ENCODE results near the gene PLCD1. TPM values are rescaled to one million over a fixed set of nuclear protein-coding genes. Genes with fewer than 3 reads are reported as not detected.

The PLCD1 gene
- total RNA-seq, 1 donor from 2014 or later, result 30.1 TPM

GRCh38 chr3:37985637-37986320 is 43.7 kb downstream of the PLCD1 start:
- H3K9me3 ChIP-seq, result no peaks in the 10 kb centered on the region
- peak; percentile 34 to 48 for ATAC-seq
- H3K36me3 ChIP-seq, result peaks cover 26% of the 10 kb centered on the region
- peaks cover 19% of the 10 kb centered on the region for H3K4me1 ChIP-seq
- no peak for TF ChIP-seq CTCF (IDR thresholded peaks at IDR 0.05)
- H3K27ac ChIP-seq, result no peak overlapping the region
- intact Hi-C loops (cut with DNase I), result no loop called here
- H3K27me3 ChIP-seq (ENCODE audit: low read depth), result no peaks in the 10 kb centered on the region
- H3K4me3 ChIP-seq, result no peak overlapping the region
- DNase-seq, result peak; percentile 53

DNA sequence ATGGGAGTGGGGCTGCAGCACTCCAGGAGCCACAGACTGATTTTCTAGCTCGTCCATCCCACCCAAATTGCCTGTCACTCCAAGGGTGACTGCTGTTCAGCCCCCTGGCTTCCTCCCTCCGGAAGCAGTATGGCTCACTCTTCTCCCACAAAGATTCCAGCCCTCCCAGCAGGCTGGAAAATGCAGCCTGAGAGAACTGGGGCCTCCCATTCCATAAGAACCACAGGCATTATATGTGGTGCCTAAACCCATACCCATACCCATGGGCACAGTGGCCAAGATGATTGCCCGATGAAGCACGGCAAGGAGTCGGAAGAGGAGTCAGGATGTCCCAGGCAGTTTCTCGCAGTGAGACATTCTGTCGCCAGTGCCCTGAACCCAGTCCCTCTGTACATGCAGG is 44.8 kb downstream of the PLCD1 start:
- Histone ChIP-seq H3K36me3 (peaks cover 34% of the 10 kb centered on the region), H3K27me3 (ENCODE audit: low read depth) (no peaks in the 10 kb centered on the region), H3K4me1 (peaks cover 19% of the 10 kb centered on the region), H3K9me3 (no peaks in the 10 kb centered on the region), H3K4me3 (no peak overlapping the region), H3K27ac (no peak overlapping the region)
- intact Hi-C loops (cut with DNase I), result no loop called here
- no peak for TF ChIP-seq CTCF (IDR thresholded peaks at IDR 0.05)
- ATAC-seq (no peak), DNase-seq (no peak)

- DNase-seq, result no peak
- Histone ChIP-seq H3K27me3 (ENCODE audit: low read depth) (no peaks in the 10 kb centered on the region), H3K4me3 (no peak overlapping the region), H3K36me3 (peaks cover 34% of the 10 kb centered on the region), H3K4me1 (peaks cover 19% of the 10 kb centered on the region), H3K27ac (no peak overlapping the region), H3K9me3 (no peaks in the 10 kb centered on the region)
- TF ChIP-seq CTCF (IDR thresholded peaks at IDR 0.05), result no peak
- no peak for ATAC-seq
- intact Hi-C loops (cut with DNase I), result no loop called here
These were observed 45.4 kb downstream of the PLCD1 start for GRCh38 chr3:37984051-37984450.

DNA sequence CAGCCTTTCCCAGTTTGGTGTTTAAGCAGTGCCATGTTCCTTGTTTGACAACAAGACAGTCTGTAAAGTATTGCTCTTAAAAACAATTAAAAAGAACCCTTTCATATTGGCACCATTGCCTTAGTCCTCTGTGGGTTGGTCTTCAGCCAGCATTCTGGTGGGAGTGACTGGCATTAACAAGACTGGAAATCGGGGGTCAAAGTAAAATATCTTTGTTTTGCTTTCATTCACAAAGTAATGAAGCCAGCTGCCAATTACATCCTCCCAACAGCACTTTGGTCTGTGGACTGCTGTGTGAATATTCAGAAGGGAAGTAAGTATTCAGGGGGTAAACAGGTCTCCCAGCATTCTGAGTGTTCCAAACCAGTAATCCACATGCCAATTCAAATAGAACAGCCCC is 47.1 kb downstream of the PLCD1 start:
- no peak for ATAC-seq
- peaks cover 34% of the 10 kb centered on the region for H3K36me3 ChIP-seq
- no peak for TF ChIP-seq CTCF (IDR thresholded peaks at IDR 0.05)

DNA sequence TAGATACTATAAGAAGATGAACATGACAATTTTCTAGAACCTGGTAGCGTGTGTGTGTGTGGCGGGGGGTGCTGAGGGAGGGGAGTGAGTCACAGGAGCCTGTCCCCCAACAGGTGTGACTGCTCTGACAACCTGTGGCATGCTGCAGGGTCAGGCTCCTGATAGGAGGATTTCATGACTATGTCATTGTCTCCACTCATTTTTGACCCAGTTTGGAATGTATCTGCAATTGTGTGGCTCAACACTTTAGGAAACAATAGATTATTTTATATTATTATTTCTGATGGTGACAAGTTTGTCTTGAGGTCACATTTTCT is 48.1 kb downstream of the PLCD1 start:
- no peak for TF ChIP-seq CTCF (IDR thresholded peaks at IDR 0.05)
- no peak for DNase-seq
- intact Hi-C loops (cut with DNase I), result no loop called here
- peaks cover 43% of the 10 kb centered on the region for H3K36me3 ChIP-seq
- H3K27ac ChIP-seq, result no peak overlapping the region
- ATAC-seq, result no peak
- H3K27me3 ChIP-seq (ENCODE audit: low read depth), result no peaks in the 10 kb centered on the region
- H3K4me1 ChIP-seq, result peaks cover 5% of the 10 kb centered on the region
- no peaks in the 10 kb centered on the region for H3K9me3 ChIP-seq
- H3K4me3 ChIP-seq, result no peak overlapping the region

More for the DNA sequence above, 47.1 kb downstream of the PLCD1 start:
- intact Hi-C loops (cut with DNase I), result no loop called here
- H3K27me3 ChIP-seq (ENCODE audit: low read depth), result no peaks in the 10 kb centered on the region
- H3K27ac ChIP-seq, result no peak overlapping the region
- H3K9me3 ChIP-seq, result no peaks in the 10 kb centered on the region
- H3K4me1 ChIP-seq, result peaks cover 15% of the 10 kb centered on the region
- DNase-seq, result no peak
- no peak overlapping the region for H3K4me3 ChIP-seq

Measured in lower lobe of right lung (tissue), 2 donors.